SU-DHL-6 (cell line): ENCODE measurements around the gene VCY.
"Not testable (repeated sequence)": the region's sequence is repeated elsewhere in the genome, so short reads cannot be mapped to it uniquely, and the experiment has no call there.

Source experiments
- EZH2phosphoT487 ChIP-seq: fragments of 200-600 bp; sonication (generic), shearing (Covaris generic); conservative IDR thresholded peaks from 2 replicates; pipeline ENCODE4 v1.6.1; 2018; ENCODE audit warnings: mild to moderate bottlenecking, antibody characterized with exemption, low read length, moderate library complexity, mixed read lengths
- TF ChIP-seq, protein P1 (sequence below): fragments of 200-600 bp; sonication (generic); IDR thresholded peaks from one replicate; pipeline ENCODE4 v1.5.1; 2017; ENCODE audit warnings: antibody characterized with exemption, mild to moderate bottlenecking, low read length, moderate library complexity; ENCODE audit not compliant: insufficient read depth, poor library complexity, severe bottlenecking

DNA sequence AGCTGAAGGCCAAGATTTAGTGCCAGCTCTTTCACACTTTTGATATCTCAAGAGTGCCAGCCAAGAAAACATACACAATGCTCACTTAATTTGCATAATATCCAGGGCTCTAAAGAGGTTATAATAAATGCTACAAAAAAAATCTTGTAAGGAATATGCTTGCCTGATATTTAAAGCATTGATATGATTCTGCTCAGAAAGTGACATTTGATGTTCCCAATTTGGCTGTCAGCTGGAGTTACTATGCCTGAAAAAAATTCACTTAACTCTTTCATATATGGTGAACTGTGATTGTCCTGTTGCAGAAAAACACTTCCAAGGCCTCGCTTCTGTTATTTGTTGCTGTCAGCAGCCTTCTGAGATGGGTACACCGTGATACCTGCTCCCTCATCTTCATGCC, 43.9 kb downstream of the VCY start:
- TF ChIP-seq, protein P1, sequence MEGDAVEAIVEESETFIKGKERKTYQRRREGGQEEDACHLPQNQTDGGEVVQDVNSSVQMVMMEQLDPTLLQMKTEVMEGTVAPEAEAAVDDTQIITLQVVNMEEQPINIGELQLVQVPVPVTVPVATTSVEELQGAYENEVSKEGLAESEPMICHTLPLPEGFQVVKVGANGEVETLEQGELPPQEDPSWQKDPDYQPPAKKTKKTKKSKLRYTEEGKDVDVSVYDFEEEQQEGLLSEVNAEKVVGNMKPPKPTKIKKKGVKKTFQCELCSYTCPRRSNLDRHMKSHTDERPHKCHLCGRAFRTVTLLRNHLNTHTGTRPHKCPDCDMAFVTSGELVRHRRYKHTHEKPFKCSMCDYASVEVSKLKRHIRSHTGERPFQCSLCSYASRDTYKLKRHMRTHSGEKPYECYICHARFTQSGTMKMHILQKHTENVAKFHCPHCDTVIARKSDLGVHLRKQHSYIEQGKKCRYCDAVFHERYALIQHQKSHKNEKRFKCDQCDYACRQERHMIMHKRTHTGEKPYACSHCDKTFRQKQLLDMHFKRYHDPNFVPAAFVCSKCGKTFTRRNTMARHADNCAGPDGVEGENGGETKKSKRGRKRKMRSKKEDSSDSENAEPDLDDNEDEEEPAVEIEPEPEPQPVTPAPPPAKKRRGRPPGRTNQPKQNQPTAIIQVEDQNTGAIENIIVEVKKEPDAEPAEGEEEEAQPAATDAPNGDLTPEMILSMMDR = not testable (repeated sequence)
- not testable (repeated sequence) for TF ChIP-seq EZH2phosphoT487
